DMS153 treated with DMSO at 0.1 percent for 48 hours (cell line): ENCODE data around the gene SYCP2.
"Not testable (repeated sequence)": the region's sequence is repeated elsewhere in the genome, so short reads cannot be mapped to it uniquely, and the experiment has no call there.

ENCODE experiments used
- DNase-seq: peaks from one replicate; lab custom pipeline; 2025; ENCODE audit not compliant: unreplicated experiment; lab: John Stamatoyannopoulos, UW

Gene SYCP2, protein sequence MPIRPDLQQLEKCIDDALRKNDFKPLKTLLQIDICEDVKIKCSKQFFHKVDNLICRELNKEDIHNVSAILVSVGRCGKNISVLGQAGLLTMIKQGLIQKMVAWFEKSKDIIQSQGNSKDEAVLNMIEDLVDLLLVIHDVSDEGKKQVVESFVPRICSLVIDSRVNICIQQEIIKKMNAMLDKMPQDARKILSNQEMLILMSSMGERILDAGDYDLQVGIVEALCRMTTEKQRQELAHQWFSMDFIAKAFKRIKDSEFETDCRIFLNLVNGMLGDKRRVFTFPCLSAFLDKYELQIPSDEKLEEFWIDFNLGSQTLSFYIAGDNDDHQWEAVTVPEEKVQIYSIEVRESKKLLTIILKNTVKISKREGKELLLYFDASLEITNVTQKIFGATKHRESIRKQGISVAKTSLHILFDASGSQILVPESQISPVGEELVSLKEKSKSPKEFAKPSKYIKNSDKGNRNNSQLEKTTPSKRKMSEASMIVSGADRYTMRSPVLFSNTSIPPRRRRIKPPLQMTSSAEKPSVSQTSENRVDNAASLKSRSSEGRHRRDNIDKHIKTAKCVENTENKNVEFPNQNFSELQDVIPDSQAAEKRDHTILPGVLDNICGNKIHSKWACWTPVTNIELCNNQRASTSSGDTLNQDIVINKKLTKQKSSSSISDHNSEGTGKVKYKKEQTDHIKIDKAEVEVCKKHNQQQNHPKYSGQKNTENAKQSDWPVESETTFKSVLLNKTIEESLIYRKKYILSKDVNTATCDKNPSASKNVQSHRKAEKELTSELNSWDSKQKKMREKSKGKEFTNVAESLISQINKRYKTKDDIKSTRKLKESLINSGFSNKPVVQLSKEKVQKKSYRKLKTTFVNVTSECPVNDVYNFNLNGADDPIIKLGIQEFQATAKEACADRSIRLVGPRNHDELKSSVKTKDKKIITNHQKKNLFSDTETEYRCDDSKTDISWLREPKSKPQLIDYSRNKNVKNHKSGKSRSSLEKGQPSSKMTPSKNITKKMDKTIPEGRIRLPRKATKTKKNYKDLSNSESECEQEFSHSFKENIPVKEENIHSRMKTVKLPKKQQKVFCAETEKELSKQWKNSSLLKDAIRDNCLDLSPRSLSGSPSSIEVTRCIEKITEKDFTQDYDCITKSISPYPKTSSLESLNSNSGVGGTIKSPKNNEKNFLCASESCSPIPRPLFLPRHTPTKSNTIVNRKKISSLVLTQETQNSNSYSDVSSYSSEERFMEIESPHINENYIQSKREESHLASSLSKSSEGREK (N-terminal part only)

DNA sequence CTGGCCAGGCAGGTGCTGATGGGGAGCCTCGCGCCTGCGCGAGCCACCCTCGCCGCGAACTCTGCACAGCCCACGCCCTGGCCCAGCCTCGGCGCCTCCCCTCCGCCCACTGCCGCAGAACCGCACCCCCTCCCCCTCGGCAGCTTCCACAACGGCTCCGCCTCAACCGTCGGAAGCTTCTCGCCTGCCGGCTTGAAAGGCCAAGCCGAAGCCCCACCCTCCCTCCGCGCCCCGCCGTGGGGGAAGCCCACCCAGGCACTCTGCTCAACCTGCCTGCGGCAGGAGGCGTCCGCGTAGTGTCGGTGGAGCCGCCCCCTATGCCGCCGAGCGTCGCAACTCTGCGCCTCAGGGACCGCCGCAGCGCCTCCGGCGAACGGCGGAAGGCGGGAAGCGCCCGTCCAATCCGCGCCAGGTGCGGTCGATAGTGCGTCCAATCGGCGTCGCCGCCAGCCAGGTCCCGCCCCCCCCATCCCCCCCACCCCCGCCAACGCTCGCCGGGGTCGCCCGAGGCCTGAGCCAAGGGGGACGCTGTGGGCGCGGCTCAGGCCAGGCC lies at the start of gene SYCP2:
Gene SYCP2, minus strand, starts transcription at position 342 of the 553 bp plus-strand sequence. CDS start 11,224 bp downstream, outside the sequence.
- no peak for DNase-seq

DNA sequence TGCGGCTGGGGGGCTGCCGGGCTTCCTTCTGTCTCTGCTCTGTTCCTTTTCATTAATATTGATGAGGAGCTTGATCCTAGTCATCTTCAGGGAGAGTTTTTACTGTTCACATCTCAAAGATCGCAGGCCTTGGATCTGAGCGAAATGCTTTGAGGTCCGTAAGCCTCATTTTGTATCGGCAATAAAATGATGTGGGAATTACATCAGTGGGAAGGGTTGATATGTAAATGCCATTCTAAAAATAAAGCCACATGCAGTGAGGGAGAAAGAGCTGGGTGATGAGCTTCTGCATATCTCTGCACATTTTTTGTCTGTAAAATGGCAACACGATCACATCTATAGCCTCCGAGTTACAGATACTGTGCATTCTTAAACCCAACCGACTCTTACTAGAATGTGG lies 49.6 kb upstream of the SYCP2 start:
- DNase-seq, result no peak

DNA sequence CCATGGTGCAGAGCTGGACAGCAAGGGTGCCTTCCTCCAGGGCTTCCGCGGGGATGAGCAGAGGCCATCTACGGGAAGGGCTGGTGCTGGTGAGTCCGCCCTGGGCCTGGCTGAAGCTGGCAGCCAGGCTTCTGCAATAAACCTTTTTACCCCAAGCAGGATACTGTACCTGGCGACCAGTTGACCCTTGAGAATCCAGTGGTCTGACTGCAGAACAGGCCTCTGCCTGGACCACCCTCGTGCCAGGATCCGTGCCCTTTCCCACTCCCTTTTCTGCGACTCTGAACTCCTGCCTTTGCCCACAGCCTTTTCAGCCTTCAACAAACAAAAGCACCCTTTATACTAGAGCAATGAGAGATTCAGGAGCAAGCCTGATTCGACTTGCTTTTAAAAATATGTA lies 43.6 kb upstream of the SYCP2 start:
- no peak for DNase-seq

DNA sequence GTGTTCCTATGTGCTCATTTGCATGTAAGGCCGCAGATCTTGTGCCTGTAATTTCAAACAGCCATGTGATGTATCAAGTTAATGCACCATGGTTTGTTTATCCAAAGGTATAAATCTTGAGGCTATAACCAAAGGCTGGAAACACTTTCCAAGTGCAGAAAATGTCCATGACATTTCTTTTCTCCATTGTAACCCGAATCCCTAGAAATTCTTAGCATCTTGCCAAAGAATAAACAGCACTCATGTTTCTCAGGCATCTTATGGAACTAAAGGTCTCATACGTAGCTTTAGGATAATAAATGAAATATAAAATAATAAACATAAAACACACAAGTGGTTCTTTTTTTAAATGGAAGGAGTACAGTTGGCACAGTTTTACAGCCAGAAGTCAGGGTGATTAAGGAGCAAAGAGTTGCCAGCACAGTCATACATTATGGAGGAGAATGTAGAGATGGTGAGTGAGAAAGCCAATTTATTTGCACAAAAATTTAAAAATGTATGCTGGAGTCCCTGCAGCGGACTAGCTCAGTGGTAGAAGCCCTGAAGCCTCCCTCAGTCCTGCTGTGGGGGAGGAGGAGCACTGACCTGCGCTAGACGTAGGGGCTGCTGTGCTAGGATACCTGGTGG lies 42.8 kb upstream of the SYCP2 start:
- DNase-seq, result no peak

DNA sequence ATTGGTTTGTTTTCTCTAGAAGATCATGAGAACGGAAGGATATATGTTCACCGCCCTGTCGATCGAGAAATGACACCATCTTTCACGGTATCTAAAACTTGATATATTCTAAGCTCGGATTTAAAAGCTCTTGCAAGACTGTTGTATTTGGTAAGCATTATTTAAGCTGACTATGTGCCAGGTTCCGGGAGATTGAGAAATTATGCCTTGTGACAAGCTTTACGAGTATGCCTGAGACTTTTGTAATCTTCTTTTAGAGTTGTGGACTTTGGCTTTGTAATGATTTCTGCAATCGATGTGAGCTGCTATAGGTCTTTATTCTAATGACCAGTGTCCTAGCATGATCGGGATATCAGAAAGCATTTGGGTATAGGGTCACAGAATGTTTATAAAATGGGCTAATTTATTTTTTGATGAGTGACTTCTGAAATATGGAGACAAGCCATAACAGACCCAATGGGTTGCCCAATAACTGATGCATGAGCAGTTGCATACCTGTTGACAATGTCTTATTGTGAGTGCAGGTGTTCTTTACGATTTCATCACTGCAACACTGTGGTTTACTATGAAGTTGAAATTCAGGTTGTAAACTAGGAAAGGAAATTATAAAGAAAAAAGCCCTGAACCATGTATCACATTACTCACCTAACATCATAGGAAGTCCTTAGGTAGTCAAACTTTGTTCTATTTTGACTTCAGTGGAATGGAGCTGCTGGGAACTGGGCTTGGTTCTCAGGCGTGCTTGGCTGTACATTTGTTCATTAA lies 38.8 kb upstream of the SYCP2 start:
- DNase-seq, result no peak

DNA sequence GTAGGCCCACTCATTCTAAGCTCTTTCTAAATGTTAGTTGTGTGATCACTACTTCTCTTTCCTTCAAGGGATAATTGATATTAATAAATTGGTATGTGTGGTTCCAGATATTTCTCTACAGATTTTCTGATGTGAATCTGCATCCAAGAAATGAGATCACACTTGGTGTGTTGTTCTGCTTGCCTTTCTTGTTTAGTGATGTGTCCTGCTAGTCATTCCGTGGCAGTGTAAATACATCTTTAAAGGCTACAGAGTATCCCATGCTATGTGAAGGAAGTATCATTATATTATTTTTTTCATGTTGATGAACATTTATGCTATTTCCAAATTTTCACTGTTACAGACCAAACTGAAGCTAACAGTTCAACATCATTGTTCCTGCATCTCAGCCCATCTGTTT lies 38.0 kb upstream of the SYCP2 start:
- no peak for DNase-seq

DNA sequence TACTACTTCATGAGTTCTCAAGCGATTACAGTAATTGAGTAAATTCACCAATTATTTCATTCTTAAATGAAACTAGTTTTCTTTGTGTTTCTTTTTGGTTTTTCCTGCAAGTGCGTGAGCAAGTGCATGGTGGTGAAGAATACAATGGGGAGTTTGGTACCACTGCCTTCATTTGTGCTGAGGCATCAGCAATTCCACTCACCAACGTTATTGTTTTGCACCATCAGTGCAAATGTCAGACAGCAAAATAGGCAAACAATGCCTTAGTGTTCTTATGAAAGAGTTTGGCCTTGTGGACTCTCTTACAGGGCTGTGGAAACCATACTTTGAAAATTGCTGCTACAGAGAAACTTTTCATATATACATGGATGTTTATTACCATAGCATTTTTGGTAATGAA lies 33.0 kb upstream of the SYCP2 start:
- no peak for DNase-seq

DNA sequence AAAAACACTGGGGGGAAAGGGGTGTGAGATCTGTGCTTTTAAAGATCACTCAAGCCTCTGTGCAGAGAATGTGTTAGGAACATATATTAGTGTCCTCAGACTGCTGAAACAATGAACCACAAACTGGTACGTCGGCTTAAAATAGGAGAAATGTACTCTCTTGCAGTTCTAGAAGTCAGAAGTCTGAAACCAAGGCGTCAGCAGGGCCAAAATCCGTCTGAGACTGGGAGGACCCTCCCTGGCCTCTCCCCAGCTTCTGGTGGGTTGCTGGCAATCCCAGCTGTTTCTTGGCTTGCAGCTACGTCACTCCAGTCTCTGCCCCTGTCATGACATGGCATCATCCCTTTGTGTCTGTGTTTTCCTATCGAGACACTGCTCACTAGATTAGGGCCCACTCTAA lies 28.7 kb upstream of the SYCP2 start:
- no peak for DNase-seq

DNA sequence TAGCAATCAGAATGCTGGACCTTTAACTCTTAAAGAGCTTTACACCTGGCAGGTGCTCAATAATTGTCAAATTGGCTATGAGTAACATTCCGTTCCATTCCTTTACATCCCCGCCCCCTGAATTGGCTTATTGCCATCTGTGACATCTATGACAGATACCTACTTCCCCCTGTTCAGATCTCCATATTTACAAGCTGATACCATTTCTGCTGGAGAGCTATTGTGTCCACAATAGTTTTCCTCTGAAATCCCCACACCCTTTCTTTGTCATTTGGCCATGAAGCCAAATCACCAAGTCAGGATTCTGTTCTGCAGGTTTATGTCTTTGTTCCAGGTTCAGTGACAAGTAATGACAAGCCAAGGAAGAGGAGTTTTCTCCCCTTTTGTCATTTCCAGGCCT lies 28.0 kb upstream of the SYCP2 start:
- DNase-seq, result no peak

DNA sequence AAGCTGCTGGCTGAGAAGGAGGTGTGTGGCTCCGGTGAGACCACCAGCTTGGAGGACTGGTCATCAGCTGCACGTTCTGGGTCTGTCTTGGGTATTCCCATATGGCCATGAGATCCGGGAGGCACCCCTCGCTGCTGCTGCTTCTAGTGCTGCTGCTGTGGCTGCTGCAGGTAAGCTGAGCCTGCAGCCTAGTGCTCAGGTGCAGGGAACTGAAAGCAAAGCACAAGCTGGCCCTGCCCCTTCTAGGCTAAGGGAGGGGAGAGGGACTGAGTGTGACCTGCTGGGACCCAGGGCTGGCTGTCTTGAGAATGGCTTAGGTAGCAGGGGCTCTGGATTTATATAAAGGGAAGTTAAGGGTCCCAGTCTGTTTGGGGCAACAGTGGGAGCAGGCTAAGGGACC lies 25.2 kb upstream of the SYCP2 start:
- peak; percentile 53 for DNase-seq

DNA sequence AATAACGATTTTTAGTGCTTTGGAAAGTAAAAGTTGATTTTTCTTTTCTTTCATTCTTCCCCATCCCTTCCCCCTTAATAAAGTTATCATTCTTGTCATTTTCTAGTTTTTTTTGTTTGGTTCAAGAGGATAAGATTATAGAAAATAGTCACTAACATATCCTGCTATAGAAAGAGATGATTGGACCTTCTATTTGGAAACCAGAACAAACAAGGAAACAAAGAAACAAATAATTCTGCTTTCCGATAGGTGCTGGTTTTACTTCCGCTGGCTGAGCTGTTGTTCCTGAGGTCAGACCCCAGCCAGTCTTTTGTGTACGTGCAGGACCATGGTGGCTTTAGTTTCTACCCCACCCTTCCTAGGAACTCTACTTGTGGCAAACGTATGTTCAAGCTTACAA lies 24.7 kb upstream of the SYCP2 start, which contains the start of gene CDH26:
Gene CDH26, plus strand, starts transcription at position 301 of the 400 bp plus-strand sequence. CDS start 304 bp downstream, outside the sequence.
- peak; percentile 53 for DNase-seq

DNA sequence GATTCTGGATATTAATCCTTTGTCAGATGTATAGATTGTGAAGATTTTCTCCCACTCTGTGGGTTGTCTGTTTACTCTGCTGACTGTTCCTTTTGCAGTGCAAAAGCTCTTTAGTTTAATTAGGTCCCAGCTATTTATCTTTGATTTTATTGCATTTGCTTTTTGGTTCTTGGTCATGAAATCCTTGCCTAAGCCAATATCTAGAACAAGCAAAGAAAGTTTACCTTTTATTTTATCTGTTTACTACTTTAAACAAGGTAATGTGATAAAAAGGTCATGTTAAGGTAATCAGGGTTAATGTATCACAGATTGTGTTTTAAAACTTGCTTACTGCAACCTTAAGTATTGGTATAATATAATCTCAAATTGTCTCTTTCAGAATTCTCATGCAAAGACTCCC lies 24.1 kb upstream of the SYCP2 start:
- DNase-seq, result not testable (repeated sequence)

DNA sequence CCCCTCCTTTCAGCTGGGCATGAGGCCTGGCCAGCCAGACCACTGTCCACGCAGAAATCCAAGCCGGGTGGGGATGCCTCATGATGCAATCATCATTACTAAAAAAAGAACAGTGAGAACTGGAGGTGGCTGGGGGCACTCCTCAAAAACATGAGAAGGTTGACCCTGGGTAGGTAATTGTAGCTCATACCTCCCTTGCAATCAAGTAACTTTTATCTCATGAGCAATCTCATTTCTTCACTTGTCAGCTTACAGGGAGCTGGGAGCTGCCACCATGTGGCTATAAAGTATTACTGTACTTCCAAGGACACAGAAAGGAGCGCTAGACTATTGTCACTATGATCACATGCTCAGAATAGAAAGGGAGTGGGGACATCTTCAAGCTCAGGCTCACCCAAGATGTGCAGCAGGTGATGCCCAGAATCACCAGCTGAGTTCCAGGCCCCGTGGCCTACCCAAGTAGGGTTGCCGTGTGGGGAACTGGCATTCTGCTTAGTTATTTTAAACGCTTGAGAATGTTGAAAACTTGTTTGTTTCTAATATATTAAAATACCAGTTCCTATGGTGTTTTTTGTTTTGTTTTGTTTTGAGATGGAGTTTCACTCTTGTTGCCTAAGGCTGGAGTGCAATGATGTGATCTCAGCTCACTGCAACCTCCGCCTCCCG lies 21.8 kb upstream of the SYCP2 start:
- no peak for DNase-seq

DNA sequence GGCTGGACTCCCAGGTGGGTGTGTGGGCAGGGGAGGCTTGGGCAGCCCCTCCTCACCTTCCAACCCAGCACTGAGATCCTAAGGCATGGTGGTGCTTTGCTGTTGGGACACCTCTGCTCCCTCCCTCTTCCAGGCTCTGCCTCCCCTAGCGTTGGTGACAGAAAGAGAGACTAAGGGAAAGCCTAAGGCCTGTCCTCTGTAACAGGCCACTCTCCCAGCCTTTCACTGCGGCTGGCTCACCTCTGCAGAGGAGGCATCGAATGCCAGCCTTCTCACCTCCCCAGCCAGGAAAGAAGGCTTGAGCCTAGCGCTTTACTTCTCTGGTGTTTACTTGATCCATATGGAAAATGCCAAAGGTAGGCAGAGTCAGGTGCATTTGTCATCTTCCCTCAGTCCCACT lies 21.3 kb upstream of the SYCP2 start:
- DNase-seq, result no peak

DNA sequence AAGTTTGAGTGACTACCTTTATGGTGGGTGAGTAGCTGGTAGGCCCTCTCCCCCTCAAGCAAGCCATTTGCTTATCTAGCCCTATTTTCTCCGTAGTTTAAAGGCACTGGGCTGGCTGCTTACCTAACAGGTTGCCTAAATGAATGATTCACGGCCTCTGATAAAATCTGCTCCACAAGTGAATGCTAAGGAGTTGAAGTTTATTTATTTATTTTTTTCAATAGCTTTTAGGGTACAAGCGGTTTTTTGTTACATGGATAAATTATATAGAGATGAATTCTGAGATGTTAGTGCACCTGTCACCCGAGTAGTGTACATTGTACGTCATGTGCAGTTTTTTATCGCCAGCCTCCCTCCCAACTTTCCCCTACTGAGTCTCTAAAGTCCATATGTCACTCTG lies 16.5 kb upstream of the SYCP2 start:
- DNase-seq, result no peak

DNA sequence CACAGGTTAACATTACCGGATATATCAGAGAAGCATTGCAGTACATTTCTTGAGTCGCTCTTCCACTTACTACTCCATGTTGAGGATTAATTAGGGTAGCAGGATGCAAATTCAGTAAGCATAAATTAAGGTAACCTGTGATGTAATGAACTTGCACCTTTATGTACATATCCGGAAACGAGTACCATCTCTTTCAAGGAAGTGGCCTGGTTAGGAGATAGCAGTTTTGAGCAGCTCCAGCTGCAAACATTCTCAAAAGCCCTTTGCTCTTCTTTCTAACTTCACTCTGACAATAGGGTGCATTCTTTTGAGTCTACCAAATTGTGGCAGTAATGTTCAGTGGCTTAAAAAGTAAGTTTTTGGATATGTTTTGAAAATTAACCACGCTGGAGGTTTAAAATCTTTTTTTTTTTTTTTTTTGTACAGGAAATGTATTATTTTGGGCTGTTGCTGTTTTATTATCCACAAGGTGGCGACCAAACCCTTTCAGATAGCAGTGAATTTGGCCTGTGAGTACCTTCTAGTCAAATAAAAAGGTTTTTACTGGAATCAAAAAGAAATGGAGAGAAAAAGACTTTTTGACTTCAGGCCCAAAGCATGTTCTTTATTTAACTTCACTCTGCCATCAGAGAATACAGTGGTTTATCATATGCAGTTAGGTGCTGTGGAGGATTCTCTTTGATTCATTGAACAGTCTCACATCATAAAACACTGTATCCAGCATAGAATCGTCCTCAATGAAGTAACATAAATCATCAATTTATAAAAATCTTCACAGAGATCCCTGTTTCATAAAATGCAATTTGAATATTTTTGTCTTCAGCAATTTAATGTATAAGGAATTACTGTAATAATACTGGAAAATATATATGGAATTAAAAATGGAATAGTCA lies 15.6 kb upstream of the SYCP2 start:
- peak; percentile 58 for DNase-seq

DNA sequence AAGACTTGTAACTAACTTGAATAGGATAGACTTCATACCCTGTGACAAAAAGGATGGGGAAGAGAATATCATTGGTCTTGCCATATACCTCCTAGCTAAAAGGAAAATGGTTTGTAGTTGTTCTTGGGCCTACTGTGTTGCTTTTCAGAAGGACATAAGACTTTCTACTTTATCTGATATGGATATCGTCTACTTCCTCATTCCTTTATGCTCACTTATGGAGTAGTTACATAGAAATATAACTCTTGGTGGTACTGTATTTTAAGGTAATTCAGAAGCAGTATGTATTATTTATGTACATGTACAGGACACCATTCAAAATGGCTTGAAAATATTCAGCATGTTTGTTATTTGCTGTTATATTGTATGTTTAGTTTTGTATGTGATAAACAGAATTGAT lies 14.8 kb upstream of the SYCP2 start:
- no peak for DNase-seq

DNA sequence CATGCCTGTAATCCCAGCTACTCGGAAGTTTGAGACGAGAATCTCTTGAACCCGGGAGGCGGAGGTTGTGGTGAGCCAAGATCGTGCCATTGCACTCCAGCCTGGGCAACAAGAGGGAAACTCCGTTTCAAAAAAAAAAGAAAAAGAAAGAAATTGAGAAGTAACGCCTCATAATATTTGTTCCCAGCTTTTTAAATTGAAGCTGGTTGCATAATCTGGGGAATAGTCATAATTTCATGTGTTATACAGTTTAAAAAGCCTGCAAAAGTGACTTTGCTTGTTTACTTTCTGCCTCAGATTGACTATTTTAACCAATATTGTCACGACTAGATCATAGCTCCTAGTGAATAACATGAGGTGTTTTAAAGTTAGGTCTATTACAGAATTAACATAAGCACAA lies 13.9 kb upstream of the SYCP2 start:
- DNase-seq, result no peak
